Small intestine (tissue), 16 donors: ENCODE measurements around the gene SPATA31A1. TPM values are rescaled to one million over a fixed set of nuclear protein-coding genes. Genes with fewer than 3 reads are reported as not detected.
"Not testable (repeated sequence)": the region's sequence is repeated elsewhere in the genome, so short reads cannot be mapped to it uniquely, and the experiment has no call there.

Source experiments
- DNase-seq, 2 donors: peaks; one replicate each; pipeline versions ENCODE4 v3.0.0 to v3.0.0-alpha.2; 2013
- FAIRE-seq: peaks from 2 replicates; lab custom pipeline; 2012; peaks lifted over from hg19 to GRCh38; lab: Jason Lieb, UNC
- H3K27ac ChIP-seq, 3 donors: one replicate each; pipeline ENCODE4 v1.5.1; 2013; ENCODE audit warnings: low read length in 2 of 3, mild to moderate bottlenecking in 2 of 3, control low read depth in 1 of 3, inconsistent platforms in 1 of 3, low read depth in 1 of 3, moderate library complexity in 1 of 3
- H3K27me3 ChIP-seq, 3 donors: one replicate each; pipeline ENCODE4 v1.6.1; 2013; ENCODE audit warnings: low read length in 3 of 3, inconsistent platforms in 1 of 3; ENCODE audit not compliant: control insufficient read depth in 3 of 3, insufficient read depth in 3 of 3
- H3K36me3 ChIP-seq, 3 donors: one replicate each; pipeline ENCODE4 v1.6.1; 2013; ENCODE audit warnings: low read length in 3 of 3, inconsistent platforms in 1 of 3, low read depth in 1 of 3, mild to moderate bottlenecking in 1 of 3, moderate library complexity in 1 of 3; ENCODE audit not compliant: control insufficient read depth in 3 of 3, insufficient read depth in 2 of 3
- H3K4me1 ChIP-seq, 3 donors: one replicate each; pipeline ENCODE4 v1.6.1; 2013; ENCODE audit warnings: low read length in 2 of 3, inconsistent platforms in 1 of 3, low read depth in 1 of 3, mild to moderate bottlenecking in 1 of 3, moderate library complexity in 1 of 3; ENCODE audit not compliant: control insufficient read depth in 3 of 3, insufficient read depth in 2 of 3
- H3K4me3 ChIP-seq, 3 donors: one replicate each; pipeline ENCODE4 v1.5.1; 2013; ENCODE audit warnings: low read length in 3 of 3, control low read depth in 1 of 3, inconsistent platforms in 1 of 3, low read depth in 1 of 3, mild to moderate bottlenecking in 1 of 3, moderate library complexity in 1 of 3
- H3K9me3 ChIP-seq, 2 donors: one replicate each; pipeline ENCODE4 v1.6.1; 2013; ENCODE audit warnings: low read depth in 1 of 2, low read length in 1 of 2; ENCODE audit not compliant: control insufficient read depth in 2 of 2, insufficient read depth in 1 of 2
- WGBS, 3 donors: extraction: QIAGEN DNeasy Blood & Tissue Kit; methylation state at CpG; one replicate each; pipeline ENCODE4 v1.1.7; 2013; 5-methylcytosine and 5-hydroxymethylcytosine counted together
- long read RNA-seq, 10 donors: transcript quantifications; one replicate each; lab custom pipeline, GENCODE V29; 2026
- polyA plus RNA-seq, 4 donors: library from polyadenylated mRNA; stranded (reverse) in 3 of 4; unstranded in 1 of 4; fragments of 200-250 nt in 3 of 4; fragments of 120-200 nt in 1 of 4; gene quantifications; one replicate each; pipeline versions ENCODE4 v1.2.1 to v1.2.3, GENCODE V29; 2013
- donor health status: healthy with polysubstance abuse.
- donor health status: control.
- donor health status: control.
- donor health status: Bipolar disorder and iron deficiency.
- donor health status: healthy.

The SPATA31A1 gene
- polyA plus RNA-seq = not detected
- long read RNA-seq, donor 1 = 0 reads
- long read RNA-seq, donor 2 = 0 reads
- long read RNA-seq, donor 3 = 0 reads
- long read RNA-seq, donor 4 = 0 reads
- long read RNA-seq, donor 5 = 0 reads
- long read RNA-seq, donor 6 = 0 reads
- long read RNA-seq, donor 7 = 0 reads
- long read RNA-seq, donor 8 = 0 reads
- long read RNA-seq, donor 9 = 0 reads
- long read RNA-seq, donor 10 = 0 reads

- not testable (repeated sequence) for H3K27ac ChIP-seq, H3K4me3 ChIP-seq, H3K4me1 ChIP-seq, H3K36me3 ChIP-seq, H3K9me3 ChIP-seq, FAIRE-seq, H3K27me3 ChIP-seq, DNase-seq
- WGBS, 3 donors = 75 to 86% (median 85%) methylated on average over 1 to 3 of the region's 6 CpGs
Observed at GRCh38 chr9:39355369-39355768, at the start of gene SPATA31A1. TSS of gene SPATA31A1 (plus strand) at chr9:39355669. CDS start at chr9:39355731, 62 bp downstream.

GRCh38 chr9:39407261-39408204 is 52.1 kb downstream of the SPATA31A1 start:
- FAIRE-seq, DNase-seq, H3K9me3 ChIP-seq, H3K27ac ChIP-seq, H3K4me3 ChIP-seq, H3K36me3 ChIP-seq, H3K4me1 ChIP-seq, H3K27me3 ChIP-seq: not testable (repeated sequence)
- 57 to 88% (median 57%) methylated on average over 1 of the region's 2 CpGs for WGBS, 3 donors

DNA sequence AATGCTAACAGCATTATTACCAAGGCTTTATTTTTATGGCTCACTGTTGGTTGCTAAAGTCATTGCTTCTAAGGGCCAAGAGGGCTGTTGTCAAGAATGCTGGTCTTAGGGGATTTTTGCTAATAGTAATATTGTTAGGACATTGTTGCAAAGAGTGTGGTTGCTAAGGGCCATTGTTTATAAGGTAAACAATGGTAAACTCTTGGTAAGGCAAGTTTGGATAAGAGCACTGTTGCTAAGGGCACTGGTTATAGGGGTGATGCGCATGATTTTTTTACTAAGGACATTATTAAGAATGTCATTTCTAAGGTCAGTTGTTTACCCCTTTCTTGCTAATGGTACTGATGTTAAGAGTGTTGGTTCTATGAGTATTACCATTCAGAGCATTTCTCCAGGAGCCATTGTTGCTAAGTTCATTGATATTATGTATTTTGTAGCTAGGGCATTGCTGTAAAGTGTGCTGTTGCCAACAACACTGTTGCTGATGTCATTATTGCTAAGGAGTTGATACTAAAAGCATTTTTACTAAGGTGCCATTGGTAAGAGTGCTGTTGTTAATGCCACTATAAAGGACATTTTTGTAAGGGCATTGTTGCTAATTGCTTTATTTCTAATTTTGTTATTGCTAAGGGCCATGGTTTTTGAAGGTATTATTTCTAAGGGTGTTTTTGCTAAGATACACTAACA is 55.9 kb downstream of the SPATA31A1 start:
- not testable (repeated sequence) for H3K27me3 ChIP-seq, DNase-seq, H3K4me3 ChIP-seq, H3K4me1 ChIP-seq, FAIRE-seq, H3K27ac ChIP-seq, H3K9me3 ChIP-seq, H3K36me3 ChIP-seq
- WGBS, 3 donors = no CpG with 5 or more reads among the region's 1 CpG

Other genes starting within 250 kb of the SPATA31A1 start
- gene CNTNAP3, start 67.5 kb upstream of the SPATA31A1 start, polyA plus RNA-seq = 1 to 10 TPM in 1 of 4 donors, under 1 TPM in 1, not detected in 2; 0.86 to 1.6 TPM